CD4-positive, alpha-beta T cell treated with Interleukin-6 at 100 ng/mL for 8 hours (primary cell): ENCODE measurements around the gene IL1R2.

Experiments
- DNase-seq: peaks from one replicate; pipeline ENCODE4 v3.0.0-alpha.2; 2020; ENCODE audit warnings: mixed read lengths, low spot score

IL1R2 gene

DNA sequence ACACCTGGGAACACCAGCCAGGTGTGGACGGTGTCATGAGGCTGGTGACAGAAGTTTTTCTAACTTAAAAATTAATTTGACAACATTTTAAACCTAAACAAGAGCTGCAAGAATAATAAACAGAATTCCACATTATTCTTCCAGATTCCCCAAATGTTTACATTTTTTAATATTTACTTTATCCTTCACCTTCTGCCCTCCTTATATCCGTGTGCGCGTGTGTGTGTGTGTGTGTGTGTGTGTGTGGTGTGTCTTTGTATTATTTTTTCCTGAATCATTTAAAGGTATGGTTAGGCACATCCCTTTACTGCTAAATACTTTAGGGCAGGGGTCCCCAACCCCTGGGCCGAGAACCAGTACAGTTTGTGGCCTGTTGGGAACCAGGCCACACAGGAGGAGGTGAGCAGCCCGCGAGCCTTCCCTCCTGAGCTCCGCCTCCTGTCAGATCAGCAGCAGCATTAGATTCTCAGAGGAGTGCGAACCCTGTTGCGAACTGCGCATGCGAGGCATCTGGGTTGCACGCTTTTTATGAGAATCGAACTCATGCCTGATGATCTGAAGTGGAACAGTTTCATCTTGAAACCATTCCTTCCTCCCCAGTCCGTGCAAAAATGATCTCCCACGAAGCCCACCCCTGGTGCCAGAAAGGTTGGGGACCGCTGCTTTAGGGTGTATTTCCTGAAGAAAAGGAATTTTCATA lies 16.4 kb upstream of the IL1R2 start:
- DNase-seq = no peak

DNA sequence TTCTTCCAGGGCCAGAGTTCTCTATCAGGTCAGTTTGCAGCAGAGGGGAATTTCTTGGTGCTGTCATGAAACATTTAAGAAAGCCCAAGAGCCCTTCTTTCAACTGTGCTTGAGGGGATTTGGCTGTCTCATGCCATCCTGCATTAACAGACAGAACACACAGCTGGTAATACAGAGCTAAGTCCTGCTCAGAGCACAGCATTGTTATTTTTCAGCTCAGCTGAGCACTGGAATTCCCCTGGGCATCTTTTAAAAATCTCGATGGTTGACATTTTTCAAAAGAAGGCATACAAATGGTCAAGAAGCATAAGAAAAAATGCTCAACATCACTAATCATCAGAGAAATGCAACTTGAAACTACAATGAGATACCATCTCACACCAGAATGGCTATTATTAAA lies 14.9 kb upstream of the IL1R2 start:
- DNase-seq = no peak

DNA sequence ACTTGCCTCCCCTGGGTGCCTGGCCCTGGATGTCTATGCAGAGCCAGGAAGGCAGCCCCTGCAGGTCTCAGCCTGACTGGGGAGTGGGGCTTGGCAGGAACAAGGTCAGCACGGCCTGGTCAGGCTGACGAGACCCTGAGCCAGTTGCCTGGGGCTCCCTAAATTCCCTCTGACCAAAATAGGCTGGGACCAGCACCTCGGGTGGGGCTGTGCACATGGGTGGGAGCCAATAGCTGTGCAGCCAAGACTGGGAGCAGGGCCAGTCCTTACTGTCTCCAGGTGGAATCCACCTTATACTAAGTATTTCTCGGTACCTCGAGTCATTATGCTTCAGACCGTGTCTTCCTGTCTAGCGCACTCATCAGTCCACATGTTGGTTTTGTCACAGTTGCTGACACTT lies 11.4 kb upstream of the IL1R2 start:
- DNase-seq = no peak

- DNase-seq = no peak
These were observed 10.7 kb upstream of the IL1R2 start for GRCh38 chr2:101981066-101981465.

DNA sequence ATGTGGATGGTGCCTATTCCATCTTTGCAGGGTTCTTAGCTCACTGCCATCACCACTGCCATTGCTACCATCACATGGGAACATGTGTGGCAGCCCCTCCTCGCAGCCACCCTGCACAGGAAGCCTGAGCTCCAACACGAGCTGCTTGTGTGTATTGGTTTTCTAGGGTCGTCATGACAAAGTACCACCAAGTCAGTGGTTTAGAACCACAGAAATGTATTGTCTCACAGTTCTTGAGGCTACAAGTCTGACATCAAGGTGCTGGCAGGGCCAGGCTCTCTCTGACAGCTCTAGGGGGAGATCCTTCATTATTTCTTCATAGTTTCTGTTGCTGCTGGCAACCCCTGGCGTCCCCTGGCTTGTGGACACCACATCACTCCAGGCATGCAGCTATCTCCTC lies 10.3 kb upstream of the IL1R2 start:
- DNase-seq = no peak

DNA sequence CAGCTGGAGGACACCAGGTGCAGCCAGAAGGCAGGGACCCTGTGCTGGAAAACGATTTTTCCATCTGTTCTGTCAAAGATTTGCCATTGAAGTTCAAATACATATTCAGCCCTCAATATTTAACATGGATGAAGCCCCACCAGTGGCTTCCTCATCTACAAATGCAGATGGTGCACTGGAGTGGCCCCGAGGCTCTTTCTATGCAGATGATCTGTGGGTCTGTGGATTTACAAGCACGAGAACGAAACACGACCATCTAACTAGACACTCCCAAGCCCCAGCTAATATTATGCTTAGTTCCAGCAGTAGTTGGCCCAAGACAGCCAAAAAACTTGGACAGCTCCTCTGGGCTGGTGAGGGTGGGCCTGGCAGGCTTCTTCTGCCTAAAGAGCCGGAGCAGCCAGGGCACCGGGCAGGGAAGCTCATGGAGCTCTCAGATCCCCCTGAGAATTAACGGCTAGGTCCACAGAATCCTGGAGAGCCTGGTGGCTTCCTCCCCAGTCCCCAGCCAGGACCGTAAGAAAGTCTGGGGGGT lies 9.2 kb upstream of the IL1R2 start:
- no peak for DNase-seq

- DNase-seq = no peak
These were observed 8.3 kb upstream of the IL1R2 start for GRCh38 chr2:101983486-101983885.

GRCh38 chr2:101983928-101984327 lies 7.8 kb upstream of the IL1R2 start:
- DNase-seq = no peak

DNA sequence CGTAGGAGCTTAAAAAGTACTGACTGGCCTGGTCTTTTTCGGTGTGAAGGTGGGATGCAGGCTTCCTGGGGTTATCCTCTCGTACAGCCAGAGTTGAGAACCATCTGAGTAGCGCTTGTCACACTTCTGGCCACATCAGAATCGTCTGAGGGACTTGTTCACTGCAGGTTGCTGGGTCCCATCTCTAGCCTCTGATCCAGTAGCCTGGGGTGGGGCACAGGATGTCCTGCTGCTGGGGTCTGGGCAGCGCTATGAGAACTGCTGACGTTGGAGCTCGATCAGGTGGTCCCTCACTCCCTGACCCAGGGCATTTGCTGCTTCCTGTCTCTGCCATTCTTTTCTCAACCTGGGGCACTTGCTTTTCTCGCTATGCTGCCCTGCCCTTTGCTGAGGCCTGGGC lies 7.1 kb upstream of the IL1R2 start:
- DNase-seq = no peak

GRCh38 chr2:101985101-101985792 lies 6.5 kb upstream of the IL1R2 start:
- no peak for DNase-seq

DNA sequence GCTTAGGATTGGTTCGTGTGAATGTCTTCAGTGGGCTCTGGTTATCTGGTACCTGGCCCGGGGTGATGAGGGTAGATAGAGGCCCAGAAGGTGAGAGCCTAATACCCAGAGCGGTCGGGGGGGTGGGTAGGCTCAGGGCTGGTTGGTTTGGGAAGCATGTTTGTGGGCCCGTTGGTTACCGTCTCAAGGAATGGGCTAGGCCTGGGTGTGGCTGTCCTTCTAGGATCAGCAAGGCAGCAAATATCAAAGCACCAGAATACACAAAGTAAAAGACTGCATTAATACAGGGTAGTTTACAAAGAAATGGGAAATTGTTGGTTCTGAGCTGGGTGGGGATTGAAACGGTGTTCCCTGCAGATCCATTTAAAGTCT lies 6.0 kb upstream of the IL1R2 start:
- DNase-seq = no peak

GRCh38 chr2:101986376-101986775 lies 5.4 kb upstream of the IL1R2 start:
- no peak for DNase-seq

GRCh38 chr2:101986804-101987740 lies 4.7 kb upstream of the IL1R2 start:
- DNase-seq = no peak

GRCh38 chr2:101987832-101988231 lies 3.9 kb upstream of the IL1R2 start:
- no peak for DNase-seq

DNA sequence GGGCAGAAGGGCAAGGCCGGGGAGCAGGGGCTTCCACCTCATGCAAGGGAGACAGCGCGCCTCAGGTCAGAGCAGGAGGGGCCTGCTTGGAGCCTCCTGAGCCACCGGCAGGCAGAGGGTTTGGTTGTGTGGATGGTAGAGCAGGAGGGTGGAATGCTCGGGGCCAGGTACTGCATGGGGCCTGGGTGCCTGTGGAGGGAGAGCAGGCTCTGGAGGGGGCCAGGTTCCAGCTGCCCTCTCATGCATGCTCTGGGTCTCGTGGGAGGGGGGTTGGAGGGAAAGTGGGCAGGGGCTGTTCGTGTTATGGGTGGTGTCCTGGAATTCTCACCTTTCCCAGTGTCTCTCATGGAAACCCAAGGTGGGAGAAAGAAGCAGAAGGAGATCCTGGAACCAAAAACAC lies 3.2 kb upstream of the IL1R2 start:
- no peak for DNase-seq

DNA sequence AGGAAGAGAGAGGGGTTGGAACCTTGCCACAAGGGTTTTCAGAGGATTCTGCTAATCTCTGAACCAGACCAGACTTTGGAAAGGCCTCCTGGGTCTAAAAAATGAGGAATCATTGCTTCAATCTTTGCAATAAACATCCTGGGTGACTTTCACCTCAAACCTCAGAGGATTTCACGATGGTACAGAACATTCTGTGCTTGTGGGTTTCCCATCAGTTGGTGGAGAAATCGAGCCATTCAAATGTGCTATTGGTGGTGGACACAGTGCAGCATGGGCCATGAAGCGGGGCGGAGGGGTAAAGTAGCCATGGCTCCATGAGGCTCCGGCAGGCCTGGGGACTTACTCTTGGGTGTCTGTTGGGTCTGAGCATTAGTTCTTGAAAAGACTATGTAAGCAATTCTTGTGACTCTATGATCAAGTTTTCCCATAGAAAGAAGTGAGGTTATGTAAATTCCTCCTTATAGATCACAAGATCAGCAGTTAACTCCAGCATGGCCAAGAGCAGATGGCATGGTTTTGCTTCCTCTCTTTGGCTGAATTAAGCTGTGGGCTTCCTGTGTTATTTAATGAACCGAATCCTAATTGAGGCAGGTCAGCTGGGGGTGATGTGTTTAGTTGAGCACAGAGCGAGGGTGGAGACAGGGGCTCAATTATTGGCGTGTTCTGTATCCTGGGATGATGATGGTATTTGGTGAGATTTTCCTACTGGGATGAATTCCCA lies 1.9 kb upstream of the IL1R2 start:
- no peak for DNase-seq

DNA sequence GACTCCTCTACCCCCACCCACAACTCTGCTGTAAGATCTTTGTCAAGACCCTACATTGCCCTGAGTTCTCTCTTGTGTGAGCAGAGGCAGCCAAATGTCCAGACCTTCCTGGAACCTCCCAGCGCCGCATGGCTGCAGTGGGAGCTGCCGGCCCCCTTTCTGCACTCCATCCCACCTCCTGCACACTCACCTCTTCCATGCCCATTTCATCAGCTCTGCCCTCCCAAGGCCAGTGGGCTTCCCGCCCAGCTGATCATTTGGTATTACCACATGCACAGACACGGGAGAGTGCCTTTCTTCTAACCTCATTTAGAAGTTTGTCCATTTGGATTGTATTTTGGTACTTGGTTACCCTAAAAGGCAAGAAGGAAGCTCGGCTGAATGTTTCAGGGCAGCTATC lies 2.0 kb downstream of the IL1R2 start:
- no peak for DNase-seq

GRCh38 chr2:101995019-101995418 lies 3.3 kb downstream of the IL1R2 start:
- no peak for DNase-seq

- DNase-seq = no peak
These were observed 4.0 kb downstream of the IL1R2 start for GRCh38 chr2:101995804-101996203.

- DNase-seq = no peak
These were observed 6.8 kb downstream of the IL1R2 start for GRCh38 chr2:101998556-101998895.

GRCh38 chr2:101998896-101999789 lies 7.4 kb downstream of the IL1R2 start:
- no peak for DNase-seq
